NCI-H1092 treated with DMSO at 0.1 percent for 48 hours (cell line): ENCODE results near the gene FTL.
"Not testable (repeated sequence)": the region's sequence is repeated elsewhere in the genome, so short reads cannot be mapped to it uniquely, and the experiment has no call there.

Experiments used
- DNase-seq: peaks from one replicate; lab custom pipeline; 2025; lab: John Stamatoyannopoulos, UW

FTL gene

DNA sequence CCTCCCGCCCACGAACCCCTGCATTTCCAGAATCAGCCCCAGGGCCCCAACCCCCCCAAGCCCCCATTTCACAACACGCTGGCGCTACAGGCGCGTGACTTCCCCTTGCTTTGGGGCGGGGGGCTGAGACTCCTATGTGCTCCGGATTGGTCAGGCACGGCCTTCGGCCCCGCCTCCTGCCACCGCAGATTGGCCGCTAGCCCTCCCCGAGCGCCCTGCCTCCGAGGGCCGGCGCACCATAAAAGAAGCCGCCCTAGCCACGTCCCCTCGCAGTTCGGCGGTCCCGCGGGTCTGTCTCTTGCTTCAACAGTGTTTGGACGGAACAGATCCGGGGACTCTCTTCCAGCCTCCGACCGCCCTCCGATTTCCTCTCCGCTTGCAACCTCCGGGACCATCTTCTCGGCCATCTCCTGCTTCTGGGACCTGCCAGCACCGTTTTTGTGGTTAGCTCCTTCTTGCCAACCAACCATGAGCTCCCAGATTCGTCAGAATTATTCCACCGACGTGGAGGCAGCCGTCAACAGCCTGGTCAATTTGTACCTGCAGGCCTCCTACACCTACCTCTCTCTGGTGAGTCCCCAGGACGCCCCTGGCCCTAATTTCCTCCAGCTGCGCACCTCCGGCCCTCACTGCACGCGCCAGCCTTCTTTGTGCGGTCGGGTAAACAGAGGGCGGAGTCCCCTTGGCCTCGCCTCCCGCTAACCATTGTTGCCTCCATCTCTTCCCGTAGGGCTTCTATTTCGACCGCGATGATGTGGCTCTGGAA, at the start of gene FTL:
TSS of gene FTL (plus strand) at position 270 of the 766 bp plus-strand sequence. CDS start at position 469, 199 bp downstream.
- DNase-seq: peak; percentile 84

GRCh38 chr19:48915757-48916156, 49.4 kb upstream of the FTL start:
- no peak for DNase-seq

DNA sequence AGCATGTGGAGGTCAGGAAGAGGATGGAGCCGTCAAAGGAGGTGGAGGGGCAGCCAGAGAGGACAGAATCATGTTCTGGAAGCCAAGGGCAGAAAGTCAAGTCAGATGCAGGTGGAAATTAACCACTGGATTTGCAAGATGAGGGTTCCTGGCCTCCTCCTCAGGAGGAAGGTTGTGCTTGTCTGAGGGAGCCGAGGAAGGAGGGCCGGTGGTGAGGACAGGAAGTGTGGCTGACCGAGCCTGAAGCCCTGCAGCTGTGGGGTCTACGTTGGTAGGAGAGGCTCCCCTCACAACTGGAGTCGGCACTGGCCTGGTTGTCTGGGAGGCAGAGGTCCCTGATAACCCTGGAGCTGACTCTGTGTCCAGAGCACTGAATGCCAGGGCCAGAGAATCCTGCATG, 47.0 kb upstream of the FTL start:
- DNase-seq: no peak

GRCh38 chr19:48918801-48919247, 46.3 kb upstream of the FTL start:
- no peak for DNase-seq

- not testable (repeated sequence) for DNase-seq
Observed at GRCh38 chr19:48919271-48919670, 45.8 kb upstream of the FTL start.

DNA sequence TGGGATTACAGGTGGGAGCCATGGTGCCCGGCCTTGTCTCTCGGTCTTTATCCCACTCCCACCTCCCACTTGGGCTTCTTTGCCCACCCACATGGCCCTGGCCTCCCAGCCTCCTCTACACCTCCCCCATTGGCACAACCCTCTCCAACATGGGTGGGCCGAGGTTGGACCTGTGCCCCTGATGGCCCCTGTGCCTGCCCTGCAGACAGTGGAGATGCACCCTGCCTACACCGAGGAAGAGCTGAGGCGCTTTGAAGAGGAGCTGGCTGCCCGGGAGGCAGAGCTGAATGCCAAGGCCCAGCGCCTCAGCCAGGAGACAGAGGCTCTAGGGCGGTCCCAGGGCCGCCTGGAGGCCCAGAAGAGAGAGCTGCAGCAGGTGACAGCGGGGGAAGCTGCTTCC, 44.2 kb upstream of the FTL start:
- DNase-seq: no peak

- DNase-seq: no peak
Observed at GRCh38 chr19:48921721-48922500, 43.2 kb upstream of the FTL start.

GRCh38 chr19:48922548-48923490, 42.3 kb upstream of the FTL start:
- DNase-seq: no peak

- no peak for DNase-seq
Observed at GRCh38 chr19:48925240-48925843, 39.8 kb upstream of the FTL start.

GRCh38 chr19:48925890-48926289, 39.2 kb upstream of the FTL start:
- not testable (repeated sequence) for DNase-seq

GRCh38 chr19:48926909-48927308, 38.2 kb upstream of the FTL start:
- no peak for DNase-seq

GRCh38 chr19:48927692-48928091, 37.4 kb upstream of the FTL start:
- DNase-seq: not testable (repeated sequence)

- DNase-seq: no peak
Observed at GRCh38 chr19:48928164-48929025, 36.7 kb upstream of the FTL start.

- DNase-seq: peak; percentile 66
Observed at GRCh38 chr19:48933382-48933932, 31.7 kb upstream of the FTL start, which contains the start of gene DHDH. DHDH (plus strand) TSS chr19:48933699; CDS start chr19:48933722, 23 bp downstream.

GRCh38 chr19:48934837-48935236, 30.3 kb upstream of the FTL start:
- no peak for DNase-seq

- no peak for DNase-seq
Observed at GRCh38 chr19:48935864-48936263, 29.2 kb upstream of the FTL start.

DNA sequence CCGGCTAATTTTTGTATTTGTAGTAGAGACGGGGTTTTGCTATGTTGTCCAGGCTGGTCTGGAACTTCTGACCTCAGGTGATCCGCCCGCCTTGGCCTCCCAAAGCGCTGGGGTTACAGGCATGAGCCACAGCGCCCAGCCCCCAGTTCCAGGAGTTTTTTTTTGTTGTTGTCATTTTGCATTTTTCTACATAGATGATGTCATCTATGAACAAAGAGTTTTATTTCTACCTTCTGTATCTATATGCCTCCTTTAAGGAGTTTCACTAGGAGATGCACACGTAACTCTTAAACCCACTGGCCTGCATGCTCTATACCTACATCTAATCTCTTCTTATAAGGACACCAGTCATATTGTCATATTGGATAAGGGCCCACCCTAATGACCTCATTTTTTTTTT, 26.9 kb upstream of the FTL start:
- DNase-seq: no peak

DNA sequence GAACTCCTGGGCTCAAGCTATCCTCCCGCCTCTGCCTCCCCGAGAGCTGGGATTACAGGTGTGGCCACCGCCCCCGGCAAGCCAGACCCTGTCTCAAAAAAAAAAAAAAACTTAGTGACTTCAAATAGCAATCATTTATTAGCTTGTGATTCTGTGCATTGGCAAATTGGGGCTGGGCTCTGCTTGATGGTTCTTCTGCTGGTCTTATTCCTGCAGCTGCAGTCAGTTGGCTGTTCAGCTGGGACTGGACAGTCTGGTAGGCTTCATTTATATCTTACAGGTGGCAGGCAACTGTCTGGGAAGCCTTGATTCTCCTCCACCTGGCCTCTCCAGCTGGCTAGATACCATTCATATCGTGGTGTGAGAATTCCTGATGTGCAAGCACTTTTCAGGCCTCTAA, 24.2 kb upstream of the FTL start:
- DNase-seq: no peak

DNA sequence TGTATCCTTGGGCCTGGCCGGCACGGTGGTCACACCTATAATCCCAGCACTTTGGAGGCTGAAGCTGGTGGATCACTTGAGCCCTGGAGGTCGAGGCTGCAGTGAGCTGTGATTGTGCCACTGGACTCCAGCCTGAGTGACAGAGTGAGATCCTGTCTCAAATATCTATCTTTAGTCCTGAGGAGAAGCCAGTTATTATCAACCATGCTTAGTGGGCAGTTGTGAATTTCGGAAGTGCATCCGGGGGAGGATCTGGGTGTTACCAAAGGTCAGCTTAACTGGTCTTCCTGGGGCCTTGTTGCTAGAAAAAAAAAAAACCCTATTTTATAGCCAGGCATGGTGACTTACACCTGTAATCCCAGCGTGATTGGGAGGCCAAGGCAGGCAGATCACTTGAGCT, 22.0 kb upstream of the FTL start:
- DNase-seq: no peak

DNA sequence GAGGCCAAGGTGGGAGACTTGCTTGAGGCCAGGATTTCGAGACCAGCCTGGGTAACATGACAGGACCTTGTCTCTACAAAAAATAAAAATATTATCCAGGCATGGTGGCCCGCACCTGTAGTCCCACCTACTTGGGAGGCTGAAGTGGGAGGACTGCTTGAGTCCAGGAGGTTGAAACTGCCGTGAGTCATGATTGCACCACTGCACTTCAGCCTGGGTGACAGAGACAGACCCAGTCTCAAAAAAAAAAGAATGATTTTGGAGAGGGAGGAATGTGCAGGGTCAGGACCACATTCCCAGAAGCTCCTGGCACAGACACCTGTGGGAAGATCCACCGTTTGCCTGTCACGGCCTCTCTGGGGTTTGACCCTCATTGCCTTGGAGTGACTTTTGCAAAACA, 19.7 kb upstream of the FTL start:
- no peak for DNase-seq
